ENCODE results near the gene RSRC1.

GRCh38 chr3:158226429-158226828 lies 116.5 kb downstream of the RSRC1 start:
- TF ChIP-seq CTCF (IDR thresholded peaks at IDR 0.05; ENCODE audit: low read depth, low read length, poor library complexity, severe bottlenecking) (no peak), EZH2phosphoT487 (IDR thresholded peaks at IDR 0.05; ENCODE audit: borderline replicate concordance, low read length) (no peak)

All from DOHH2 (cell line).